GM23338 (cell line): ENCODE results near the gene XDH. TPM values are rescaled to one million over a fixed set of nuclear protein-coding genes. Genes with fewer than 3 reads are reported as not detected.

Experiments
- ATAC-seq: fragments of 200-7000 bp; cut with Tn5 transposase; 3 replicates; pipeline ENCODE4 v1.9.1; 2020
- DNase-seq: peaks from one replicate; pipeline ENCODE4 v3.0.0-alpha.2; 2015; ENCODE audit warnings: low spot score
- H2AFZ ChIP-seq: fragments of 200-600 bp; sonication (generic); 2 replicates; pipeline ENCODE4 v1.8.0; 2016; ENCODE audit warnings: antibody characterized with exemption, mild to moderate bottlenecking, moderate library complexity
- H3F3A ChIP-seq: fragments of 200-600 bp; sonication (generic); replicated peaks from 2 replicates; pipeline ENCODE4 v1.8.0; 2017; ENCODE audit warnings: antibody characterized with exemption, mixed run types, low read depth
- H3K27ac ChIP-seq: fragments of 200-600 bp; sonication (generic); 2 replicates; pipeline ENCODE4 v1.6.1; 2016; ENCODE audit warnings: low read depth
- H3K27me3 ChIP-seq: fragments of 200-600 bp; sonication (generic); 2 replicates; pipeline ENCODE4 v1.8.0; 2016; ENCODE audit warnings: mild to moderate bottlenecking, mixed run types, moderate library complexity; ENCODE audit not compliant: insufficient read depth
- H3K36me3 ChIP-seq: fragments of 200-600 bp; sonication (generic); 2 replicates; pipeline ENCODE4 v1.8.0; 2016; ENCODE audit warnings: mild to moderate bottlenecking; ENCODE audit not compliant: insufficient read depth
- H3K4me1 ChIP-seq: fragments of 200-600 bp; sonication (generic); 2 replicates; pipeline ENCODE4 v1.8.0; 2016; ENCODE audit warnings: mild to moderate bottlenecking, moderate library complexity; ENCODE audit not compliant: insufficient read depth
- H3K4me2 ChIP-seq: fragments of 200-600 bp; sonication (generic); 2 replicates; pipeline ENCODE4 v1.7.1; 2017; ENCODE audit warnings: mixed run types
- H3K4me3 ChIP-seq: fragments of 200-600 bp; sonication (generic); 2 replicates; pipeline ENCODE4 v1.6.1; 2016; ENCODE audit warnings: mixed run types
- H3K79me2 ChIP-seq: fragments of 200-600 bp; sonication (generic); replicated peaks from 2 replicates; pipeline ENCODE4 v1.8.0; 2017; ENCODE audit warnings: mild to moderate bottlenecking; ENCODE audit not compliant: insufficient read depth
- H3K9me2 ChIP-seq: fragments of 200-600 bp; sonication (generic); 2 replicates; pipeline ENCODE4 v1.8.0; 2017; ENCODE audit not compliant: insufficient read depth
- H4K20me1 ChIP-seq: fragments of 200-600 bp; sonication (generic); replicated peaks from 2 replicates; pipeline ENCODE4 v1.8.0; 2017; ENCODE audit warnings: mild to moderate bottlenecking; ENCODE audit not compliant: insufficient read depth
- H3K27ac Mint-ChIP-seq: 2 replicates; pipeline ENCODE4 v1.8.0; 2020; ENCODE audit warnings: inconsistent platforms, mild to moderate bottlenecking, moderate library complexity, mixed read lengths
- H3K27me3 Mint-ChIP-seq: 3 replicates; pipeline ENCODE4 v1.8.0; 2022; ENCODE audit warnings: low read depth, mild to moderate bottlenecking, moderate library complexity, mixed read lengths, inconsistent platforms; ENCODE audit not compliant: insufficient read depth, poor library complexity
- H3K36me3 Mint-ChIP-seq: 3 replicates; pipeline ENCODE4 v1.8.0; 2021; ENCODE audit warnings: low read depth, mild to moderate bottlenecking, inconsistent platforms, moderate library complexity, mixed read lengths
- H3K4me1 Mint-ChIP-seq: 3 replicates; pipeline ENCODE4 v1.8.0; 2020; ENCODE audit warnings: mild to moderate bottlenecking, inconsistent platforms, mixed read lengths
- H3K4me3 Mint-ChIP-seq: 3 replicates; pipeline ENCODE4 v1.8.0; 2021; ENCODE audit warnings: moderate library complexity, mild to moderate bottlenecking, inconsistent platforms, mixed read lengths
- H3K9me3 Mint-ChIP-seq: 3 replicates; pipeline ENCODE4 v1.8.0; 2020; ENCODE audit warnings: moderate library complexity, mild to moderate bottlenecking, inconsistent platforms, mixed read lengths
- CREB1 ChIP-seq: fragments of 250-450 bp; sonication (Bioruptor Pico); IDR thresholded peaks from 2 replicates; pipeline ENCODE4 v1.5.0; 2020; ENCODE audit warnings: low read depth, mild to moderate bottlenecking, moderate library complexity
- EZH2 ChIP-seq: fragments of 200-600 bp; sonication (generic); IDR thresholded peaks from one replicate; pipeline ENCODE4 v1.8.0; 2017; ENCODE audit warnings: antibody characterized with exemption, mild to moderate bottlenecking, low read depth; ENCODE audit not compliant: unreplicated experiment
- EZH2phosphoT487 ChIP-seq: fragments of 200-600 bp; sonication (generic); IDR thresholded peaks from one replicate; pipeline ENCODE4 v1.8.1; 2018; ENCODE audit warnings: antibody characterized with exemption; ENCODE audit not compliant: unreplicated experiment
- POLR2AphosphoS5 ChIP-seq: IDR thresholded peaks from 2 replicates; pipeline ENCODE4 v1.6.1; 2016; ENCODE audit warnings: antibody characterized with exemption, low read depth
- REST ChIP-seq: IDR thresholded peaks from one replicate; pipeline ENCODE4 v1.6.1; 2018; ENCODE audit warnings: antibody characterized with exemption; ENCODE audit not compliant: unreplicated experiment
- STAT1 ChIP-seq: IDR thresholded peaks from one replicate; pipeline ENCODE4 v1.6.1; 2016; ENCODE audit warnings: antibody characterized with exemption; ENCODE audit not compliant: unreplicated experiment
- ZNF331 ChIP-seq: fragments of 250-450 bp; sonication (Bioruptor Pico); IDR thresholded peaks from 2 replicates; pipeline ENCODE4 v1.5.0; 2020; ENCODE audit warnings: low read depth, mild to moderate bottlenecking, moderate library complexity
- polyA plus RNA-seq: library from polyadenylated mRNA; unstranded; fragments of >200 nt; fragmentation: Nextera tagmentation; extraction: Ambion mirVana; gene quantifications from 2 replicates; pipeline ENCODE4 v1.2.1, GENCODE V29; 2016
- total RNA-seq: library from RNA; depleted of rRNA; stranded (reverse); fragments of >200 nt; shearing (Covaris generic); gene quantifications from 2 replicates; pipeline ENCODE4 v1.2.3, GENCODE V29; 2014
- TF ChIP-seq, protein P1 (sequence below): fragments of 250-450 bp; sonication (Bioruptor Pico); IDR thresholded peaks from 2 replicates; pipeline ENCODE4 v1.5.0; 2020; ENCODE audit warnings: mild to moderate bottlenecking, moderate library complexity
- TF ChIP-seq, protein P2 (sequence below): IDR thresholded peaks from 2 replicates; pipeline ENCODE4 v1.6.1; 2016; ENCODE audit warnings: antibody characterized with exemption
- TF ChIP-seq, protein P3 (sequence below), 2 experiments: fragments of 200-600 bp in 1 of 2; sonication (generic) in 1 of 2; conservative IDR thresholded peaks; 2 replicates each; pipeline versions ENCODE4 v1.5.1 to v1.6.1; 2016 to 2017; ENCODE audit warnings: antibody characterized with exemption in 2 of 2, low read depth in 2 of 2, mild to moderate bottlenecking in 2 of 2, moderate library complexity in 1 of 2

XDH gene
- total and polyA plus RNA-seq, 2 experiments from 2014 or later: 0.55 to 0.87 TPM

DNA sequence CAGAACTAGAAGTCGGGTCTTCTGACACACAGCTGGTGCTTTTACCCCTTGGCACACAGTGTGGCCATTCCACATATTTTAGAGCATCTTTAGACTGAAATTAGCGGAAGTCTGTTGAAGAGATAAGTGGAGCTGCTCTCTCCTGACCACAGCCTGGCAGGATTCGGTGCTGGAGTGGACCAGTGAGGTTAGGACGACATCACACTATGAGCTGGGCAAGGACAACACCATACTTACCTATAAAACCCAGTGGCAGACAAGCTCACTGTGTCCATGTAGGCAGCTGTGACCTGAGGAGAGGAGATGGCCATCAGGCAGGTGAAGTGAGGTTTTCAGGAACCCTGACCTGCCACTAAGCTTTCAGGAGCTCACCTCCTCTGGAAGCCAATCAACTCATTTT, 70.1 kb downstream of the XDH start:
- H3K4me3 Mint-ChIP-seq: no peak overlapping the region
- H3K27me3 ChIP-seq: no peaks in the 10 kb centered on the region
- H3K9me3 Mint-ChIP-seq: no peaks in the 10 kb centered on the region
- no peak overlapping the region for H3K4me3 ChIP-seq
- H3K4me1 ChIP-seq: no peaks in the 10 kb centered on the region
- no peaks in the 10 kb centered on the region for H4K20me1 ChIP-seq
- no peaks in the 10 kb centered on the region for H3K36me3 Mint-ChIP-seq
- no peak overlapping the region for H3K4me2 ChIP-seq
- no peaks in the 10 kb centered on the region for H3K27me3 Mint-ChIP-seq
- DNase-seq (no peak), ATAC-seq (no peak)
- no peaks in the 10 kb centered on the region for H3K79me2 ChIP-seq
- H2AFZ ChIP-seq: no peak overlapping the region
- no peaks in the 10 kb centered on the region for H3K36me3 ChIP-seq
- no peak overlapping the region for H3K27ac ChIP-seq
- H3K9me2 ChIP-seq: no peaks in the 10 kb centered on the region
- no peak overlapping the region for H3K27ac Mint-ChIP-seq
- no peak for TF ChIP-seq CREB1
- TF ChIP-seq, protein P1, sequence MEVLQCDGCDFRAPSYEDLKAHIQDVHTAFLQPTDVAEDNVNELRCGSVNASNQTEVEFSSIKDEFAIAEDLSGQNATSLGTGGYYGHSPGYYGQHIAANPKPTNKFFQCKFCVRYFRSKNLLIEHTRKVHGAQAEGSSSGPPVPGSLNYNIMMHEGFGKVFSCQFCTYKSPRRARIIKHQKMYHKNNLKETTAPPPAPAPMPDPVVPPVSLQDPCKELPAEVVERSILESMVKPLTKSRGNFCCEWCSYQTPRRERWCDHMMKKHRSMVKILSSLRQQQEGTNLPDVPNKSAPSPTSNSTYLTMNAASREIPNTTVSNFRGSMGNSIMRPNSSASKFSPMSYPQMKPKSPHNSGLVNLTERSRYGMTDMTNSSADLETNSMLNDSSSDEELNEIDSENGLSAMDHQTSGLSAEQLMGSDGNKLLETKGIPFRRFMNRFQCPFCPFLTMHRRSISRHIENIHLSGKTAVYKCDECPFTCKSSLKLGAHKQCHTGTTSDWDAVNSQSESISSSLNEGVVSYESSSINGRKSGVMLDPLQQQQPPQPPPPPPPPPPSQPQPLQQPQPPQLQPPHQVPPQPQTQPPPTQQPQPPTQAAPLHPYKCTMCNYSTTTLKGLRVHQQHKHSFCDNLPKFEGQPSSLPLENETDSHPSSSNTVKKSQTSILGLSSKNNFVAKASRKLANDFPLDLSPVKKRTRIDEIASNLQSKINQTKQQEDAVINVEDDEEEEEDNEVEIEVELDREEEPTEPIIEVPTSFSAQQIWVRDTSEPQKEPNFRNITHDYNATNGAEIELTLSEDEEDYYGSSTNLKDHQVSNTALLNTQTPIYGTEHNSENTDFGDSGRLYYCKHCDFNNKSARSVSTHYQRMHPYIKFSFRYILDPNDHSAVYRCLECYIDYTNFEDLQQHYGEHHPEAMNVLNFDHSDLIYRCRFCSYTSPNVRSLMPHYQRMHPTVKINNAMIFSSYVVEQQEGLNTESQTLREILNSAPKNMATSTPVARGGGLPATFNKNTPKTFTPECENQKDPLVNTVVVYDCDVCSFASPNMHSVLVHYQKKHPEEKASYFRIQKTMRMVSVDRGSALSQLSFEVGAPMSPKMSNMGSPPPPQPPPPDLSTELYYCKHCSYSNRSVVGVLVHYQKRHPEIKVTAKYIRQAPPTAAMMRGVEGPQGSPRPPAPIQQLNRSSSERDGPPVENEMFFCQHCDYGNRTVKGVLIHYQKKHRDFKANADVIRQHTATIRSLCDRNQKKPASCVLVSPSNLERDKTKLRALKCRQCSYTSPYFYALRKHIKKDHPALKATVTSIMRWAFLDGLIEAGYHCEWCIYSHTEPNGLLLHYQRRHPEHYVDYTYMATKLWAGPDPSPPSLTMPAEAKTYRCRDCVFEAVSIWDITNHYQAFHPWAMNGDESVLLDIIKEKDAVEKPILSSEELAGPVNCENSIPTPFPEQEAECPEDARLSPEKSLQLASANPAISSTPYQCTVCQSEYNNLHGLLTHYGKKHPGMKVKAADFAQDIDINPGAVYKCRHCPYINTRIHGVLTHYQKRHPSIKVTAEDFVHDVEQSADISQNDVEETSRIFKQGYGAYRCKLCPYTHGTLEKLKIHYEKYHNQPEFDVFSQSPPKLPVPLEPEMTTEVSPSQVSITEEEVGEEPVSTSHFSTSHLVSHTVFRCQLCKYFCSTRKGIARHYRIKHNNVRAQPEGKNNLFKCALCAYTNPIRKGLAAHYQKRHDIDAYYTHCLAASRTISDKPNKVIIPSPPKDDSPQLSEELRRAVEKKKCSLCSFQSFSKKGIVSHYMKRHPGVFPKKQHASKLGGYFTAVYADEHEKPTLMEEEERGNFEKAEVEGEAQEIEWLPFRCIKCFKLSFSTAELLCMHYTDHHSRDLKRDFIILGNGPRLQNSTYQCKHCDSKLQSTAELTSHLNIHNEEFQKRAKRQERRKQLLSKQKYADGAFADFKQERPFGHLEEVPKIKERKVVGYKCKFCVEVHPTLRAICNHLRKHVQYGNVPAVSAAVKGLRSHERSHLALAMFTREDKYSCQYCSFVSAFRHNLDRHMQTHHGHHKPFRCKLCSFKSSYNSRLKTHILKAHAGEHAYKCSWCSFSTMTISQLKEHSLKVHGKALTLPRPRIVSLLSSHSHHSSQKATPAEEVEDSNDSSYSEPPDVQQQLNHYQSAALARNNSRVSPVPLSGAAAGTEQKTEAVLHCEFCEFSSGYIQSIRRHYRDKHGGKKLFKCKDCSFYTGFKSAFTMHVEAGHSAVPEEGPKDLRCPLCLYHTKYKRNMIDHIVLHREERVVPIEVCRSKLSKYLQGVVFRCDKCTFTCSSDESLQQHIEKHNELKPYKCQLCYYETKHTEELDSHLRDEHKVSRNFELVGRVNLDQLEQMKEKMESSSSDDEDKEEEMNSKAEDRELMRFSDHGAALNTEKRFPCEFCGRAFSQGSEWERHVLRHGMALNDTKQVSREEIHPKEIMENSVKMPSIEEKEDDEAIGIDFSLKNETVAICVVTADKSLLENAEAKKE (CRISPR knock-in tag): no peak
- no peak for TF ChIP-seq EZH2phosphoT487
- no peaks in the 10 kb centered on the region for H3F3A ChIP-seq
- no peaks in the 10 kb centered on the region for H3K4me1 Mint-ChIP-seq

DNA sequence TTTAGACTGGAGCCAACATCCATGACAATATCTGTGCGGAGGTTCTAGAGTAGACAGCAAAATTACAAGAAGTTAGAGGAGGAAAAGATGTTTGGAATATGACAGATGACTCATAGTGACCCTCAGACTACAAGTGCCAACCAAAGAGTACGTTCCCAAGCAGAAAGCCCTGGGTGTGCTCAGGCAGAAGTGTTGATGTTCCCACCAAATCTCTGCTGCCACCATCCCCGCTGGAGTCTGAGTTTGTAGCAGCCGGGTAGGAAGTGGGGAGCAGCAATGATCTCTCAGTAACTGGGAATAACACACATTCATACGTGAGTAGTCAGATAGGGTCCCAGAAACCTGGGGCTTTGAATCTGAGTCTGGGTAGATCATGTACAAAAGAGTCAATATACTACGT, 73.2 kb downstream of the XDH start:
- Histone ChIP-seq H4K20me1 (no peaks in the 10 kb centered on the region), H3K79me2 (no peaks in the 10 kb centered on the region), H3K9me2 (no peaks in the 10 kb centered on the region), H3K4me3 (no peak overlapping the region), H3K27me3 (no peaks in the 10 kb centered on the region), H3K4me1 (no peaks in the 10 kb centered on the region), H3K4me2 (no peak overlapping the region), H3K27ac (no peak overlapping the region), H3F3A (no peaks in the 10 kb centered on the region), H3K36me3 (no peaks in the 10 kb centered on the region), H2AFZ (no peak overlapping the region)
- Mint-ChIP-seq H3K4me1 (no peaks in the 10 kb centered on the region), H3K36me3 (no peaks in the 10 kb centered on the region), H3K27ac (no peak overlapping the region), H3K27me3 (no peaks in the 10 kb centered on the region), H3K9me3 (no peaks in the 10 kb centered on the region), H3K4me3 (no peak overlapping the region)
- no peak for ATAC-seq
- DNase-seq: no peak
- TF ChIP-seq EZH2 (no peak), STAT1 (no peak), REST (no peak), ZNF331 (CRISPR knock-in tag) (no peak), POLR2AphosphoS5 (no peak), CREB1 (no peak)
- TF ChIP-seq, protein P2, sequence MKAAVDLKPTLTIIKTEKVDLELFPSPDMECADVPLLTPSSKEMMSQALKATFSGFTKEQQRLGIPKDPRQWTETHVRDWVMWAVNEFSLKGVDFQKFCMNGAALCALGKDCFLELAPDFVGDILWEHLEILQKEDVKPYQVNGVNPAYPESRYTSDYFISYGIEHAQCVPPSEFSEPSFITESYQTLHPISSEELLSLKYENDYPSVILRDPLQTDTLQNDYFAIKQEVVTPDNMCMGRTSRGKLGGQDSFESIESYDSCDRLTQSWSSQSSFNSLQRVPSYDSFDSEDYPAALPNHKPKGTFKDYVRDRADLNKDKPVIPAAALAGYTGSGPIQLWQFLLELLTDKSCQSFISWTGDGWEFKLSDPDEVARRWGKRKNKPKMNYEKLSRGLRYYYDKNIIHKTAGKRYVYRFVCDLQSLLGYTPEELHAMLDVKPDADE: no peak
- TF ChIP-seq, protein P3, sequence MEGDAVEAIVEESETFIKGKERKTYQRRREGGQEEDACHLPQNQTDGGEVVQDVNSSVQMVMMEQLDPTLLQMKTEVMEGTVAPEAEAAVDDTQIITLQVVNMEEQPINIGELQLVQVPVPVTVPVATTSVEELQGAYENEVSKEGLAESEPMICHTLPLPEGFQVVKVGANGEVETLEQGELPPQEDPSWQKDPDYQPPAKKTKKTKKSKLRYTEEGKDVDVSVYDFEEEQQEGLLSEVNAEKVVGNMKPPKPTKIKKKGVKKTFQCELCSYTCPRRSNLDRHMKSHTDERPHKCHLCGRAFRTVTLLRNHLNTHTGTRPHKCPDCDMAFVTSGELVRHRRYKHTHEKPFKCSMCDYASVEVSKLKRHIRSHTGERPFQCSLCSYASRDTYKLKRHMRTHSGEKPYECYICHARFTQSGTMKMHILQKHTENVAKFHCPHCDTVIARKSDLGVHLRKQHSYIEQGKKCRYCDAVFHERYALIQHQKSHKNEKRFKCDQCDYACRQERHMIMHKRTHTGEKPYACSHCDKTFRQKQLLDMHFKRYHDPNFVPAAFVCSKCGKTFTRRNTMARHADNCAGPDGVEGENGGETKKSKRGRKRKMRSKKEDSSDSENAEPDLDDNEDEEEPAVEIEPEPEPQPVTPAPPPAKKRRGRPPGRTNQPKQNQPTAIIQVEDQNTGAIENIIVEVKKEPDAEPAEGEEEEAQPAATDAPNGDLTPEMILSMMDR (conservative IDR thresholded peaks at IDR 0.05; ENCODE audit: low read depth in 2 of 2): no peak
